Activated naive CD8-positive, alpha-beta T cell (primary cell): ENCODE data around the gene FBLN2.

Experiments
- H3K27ac Mint-ChIP-seq: one replicate; pipeline ENCODE4 v1.8.0; 2021; ENCODE audit warnings: mixed read lengths
- H3K27me3 Mint-ChIP-seq: one replicate; pipeline ENCODE4 v1.8.0; 2021; ENCODE audit warnings: mixed read lengths
- H3K36me3 Mint-ChIP-seq: one replicate; pipeline ENCODE4 v1.8.0; 2021; ENCODE audit warnings: mixed read lengths
- H3K4me1 Mint-ChIP-seq: one replicate; pipeline ENCODE4 v1.8.0; 2021; ENCODE audit warnings: low read depth, mixed read lengths
- H3K4me3 Mint-ChIP-seq: one replicate; pipeline ENCODE4 v1.8.0; 2021; ENCODE audit warnings: mild to moderate bottlenecking, mixed read lengths
- H3K9me3 Mint-ChIP-seq: one replicate; pipeline ENCODE4 v1.8.0; 2021; ENCODE audit warnings: low read depth, mixed read lengths

The FBLN2 gene

DNA sequence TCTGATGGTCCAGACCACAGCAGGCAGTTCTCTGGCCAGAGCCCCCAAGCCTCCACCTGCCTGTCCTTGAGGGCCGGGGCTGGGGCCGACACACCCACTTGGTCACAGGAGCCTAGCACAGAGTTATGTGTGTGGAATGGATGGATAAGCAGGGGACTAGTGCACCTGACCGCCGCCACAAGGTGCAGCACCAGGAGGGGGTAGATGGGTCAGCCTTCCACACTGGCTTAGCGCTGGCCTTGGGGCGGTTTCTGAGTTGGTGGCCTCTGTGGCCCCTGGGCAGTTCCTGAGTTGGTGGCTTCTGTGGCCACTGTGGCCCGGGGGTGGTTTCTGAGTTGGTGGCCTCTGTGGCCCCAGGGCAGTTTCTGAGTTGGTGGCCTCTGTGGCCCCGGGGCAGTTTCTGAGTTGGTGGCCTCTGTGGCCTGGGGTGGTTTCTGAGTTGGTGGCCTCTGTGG lies 75.8 kb downstream of the FBLN2 start:
- no peak overlapping the region for H3K27ac Mint-ChIP-seq
- no peak overlapping the region for H3K4me3 Mint-ChIP-seq
- no peaks in the 10 kb centered on the region for H3K27me3 Mint-ChIP-seq
- peaks cover 4% of the 10 kb centered on the region for H3K4me1 Mint-ChIP-seq
- no peaks in the 10 kb centered on the region for H3K36me3 Mint-ChIP-seq
- no peaks in the 10 kb centered on the region for H3K9me3 Mint-ChIP-seq

DNA sequence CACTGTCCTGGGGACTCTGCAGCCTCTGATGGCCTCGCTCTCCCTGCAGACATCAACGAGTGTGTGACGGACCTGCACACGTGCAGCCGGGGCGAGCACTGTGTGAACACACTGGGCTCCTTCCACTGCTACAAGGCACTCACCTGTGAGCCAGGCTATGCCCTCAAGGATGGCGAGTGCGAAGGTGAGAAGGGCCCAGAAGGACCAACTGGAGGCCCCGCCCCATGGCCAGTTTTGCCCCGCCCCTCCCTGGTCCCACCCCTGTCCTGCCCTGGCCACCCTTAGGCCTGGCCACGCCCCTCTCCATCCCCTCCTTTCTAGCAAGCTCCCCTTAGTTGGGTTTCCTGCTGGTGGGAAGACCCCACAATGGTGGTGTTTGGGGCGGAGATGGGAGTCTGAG lies 77.5 kb downstream of the FBLN2 start:
- Mint-ChIP-seq H3K27ac (no peak overlapping the region), H3K36me3 (no peaks in the 10 kb centered on the region), H3K27me3 (no peaks in the 10 kb centered on the region), H3K4me1 (peaks cover 4% of the 10 kb centered on the region), H3K9me3 (no peaks in the 10 kb centered on the region), H3K4me3 (no peak overlapping the region)

DNA sequence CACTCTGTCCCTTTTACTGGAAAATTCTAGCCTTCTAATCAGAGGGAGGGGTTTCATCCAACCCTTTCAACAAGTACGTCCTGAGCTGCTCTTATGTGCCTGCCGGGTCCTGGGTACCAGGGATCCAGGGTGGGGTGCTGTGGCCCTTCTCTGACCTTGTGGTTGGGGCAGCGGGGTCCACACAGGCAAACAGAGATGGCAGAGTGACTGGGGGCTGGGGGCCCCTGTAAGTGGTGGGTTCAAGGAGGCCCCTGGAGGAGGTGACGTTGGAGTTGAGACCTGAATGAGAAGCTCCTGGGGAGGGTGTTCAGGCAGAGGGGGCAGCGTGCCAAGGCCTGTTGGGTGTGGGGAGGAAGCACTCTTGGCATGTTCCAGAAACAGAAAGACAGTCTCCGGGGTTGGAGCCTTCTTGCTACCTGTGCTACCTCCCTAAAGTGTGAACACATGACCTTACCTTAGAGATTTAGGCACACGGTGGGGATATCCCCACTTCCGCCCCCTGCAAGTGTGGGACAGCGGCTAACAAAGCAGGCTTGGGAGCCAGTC lies 78.1 kb downstream of the FBLN2 start:
- H3K27ac Mint-ChIP-seq: no peak overlapping the region
- H3K36me3 Mint-ChIP-seq: no peaks in the 10 kb centered on the region
- H3K4me3 Mint-ChIP-seq: no peak overlapping the region
- H3K9me3 Mint-ChIP-seq: no peaks in the 10 kb centered on the region
- H3K27me3 Mint-ChIP-seq: no peaks in the 10 kb centered on the region
- peaks cover under 1% of the 10 kb centered on the region for H3K4me1 Mint-ChIP-seq

DNA sequence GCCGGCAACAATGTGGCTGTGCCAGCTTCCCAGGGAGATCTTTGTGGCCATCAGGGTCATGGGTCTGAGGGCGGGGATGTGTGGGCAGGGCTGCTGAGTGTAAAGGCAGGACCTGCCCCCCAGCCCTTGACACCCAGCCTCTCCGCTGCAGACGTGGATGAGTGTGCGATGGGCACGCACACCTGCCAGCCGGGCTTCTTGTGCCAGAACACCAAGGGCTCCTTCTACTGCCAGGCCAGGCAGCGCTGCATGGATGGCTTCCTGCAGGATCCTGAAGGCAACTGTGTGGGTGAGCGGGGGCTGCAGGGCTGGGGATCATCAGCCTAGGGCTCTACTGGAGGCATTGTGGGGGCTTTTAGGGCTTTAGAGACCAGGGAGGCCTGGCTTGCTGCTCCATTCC lies 78.8 kb downstream of the FBLN2 start:
- Mint-ChIP-seq H3K36me3 (no peaks in the 10 kb centered on the region), H3K9me3 (no peaks in the 10 kb centered on the region), H3K4me1 (no peaks in the 10 kb centered on the region), H3K4me3 (no peak overlapping the region), H3K27ac (no peak overlapping the region), H3K27me3 (no peaks in the 10 kb centered on the region)

DNA sequence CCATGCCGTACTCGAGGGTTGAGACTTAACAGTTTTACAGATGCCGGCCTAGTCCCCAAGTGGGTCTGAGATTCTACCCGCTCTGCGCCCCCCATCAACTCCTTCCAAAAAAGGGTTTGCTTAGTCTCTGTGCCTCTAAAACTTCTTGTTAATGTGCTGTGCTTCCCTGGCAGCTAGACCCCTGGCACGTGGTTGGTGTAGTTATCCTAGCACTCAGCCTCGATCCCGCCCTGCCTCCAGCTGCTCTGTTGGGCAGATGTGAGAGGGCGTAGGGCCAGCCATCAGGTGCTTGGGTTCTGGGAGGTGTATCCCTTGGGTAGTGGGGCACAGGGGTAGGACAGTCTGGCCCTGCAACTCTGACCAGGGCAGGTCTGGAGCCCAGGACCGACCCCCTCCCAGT lies 79.5 kb downstream of the FBLN2 start:
- Mint-ChIP-seq H3K27me3 (no peaks in the 10 kb centered on the region), H3K9me3 (no peaks in the 10 kb centered on the region), H3K27ac (no peak overlapping the region), H3K4me1 (no peaks in the 10 kb centered on the region), H3K4me3 (no peak overlapping the region), H3K36me3 (no peaks in the 10 kb centered on the region)

DNA sequence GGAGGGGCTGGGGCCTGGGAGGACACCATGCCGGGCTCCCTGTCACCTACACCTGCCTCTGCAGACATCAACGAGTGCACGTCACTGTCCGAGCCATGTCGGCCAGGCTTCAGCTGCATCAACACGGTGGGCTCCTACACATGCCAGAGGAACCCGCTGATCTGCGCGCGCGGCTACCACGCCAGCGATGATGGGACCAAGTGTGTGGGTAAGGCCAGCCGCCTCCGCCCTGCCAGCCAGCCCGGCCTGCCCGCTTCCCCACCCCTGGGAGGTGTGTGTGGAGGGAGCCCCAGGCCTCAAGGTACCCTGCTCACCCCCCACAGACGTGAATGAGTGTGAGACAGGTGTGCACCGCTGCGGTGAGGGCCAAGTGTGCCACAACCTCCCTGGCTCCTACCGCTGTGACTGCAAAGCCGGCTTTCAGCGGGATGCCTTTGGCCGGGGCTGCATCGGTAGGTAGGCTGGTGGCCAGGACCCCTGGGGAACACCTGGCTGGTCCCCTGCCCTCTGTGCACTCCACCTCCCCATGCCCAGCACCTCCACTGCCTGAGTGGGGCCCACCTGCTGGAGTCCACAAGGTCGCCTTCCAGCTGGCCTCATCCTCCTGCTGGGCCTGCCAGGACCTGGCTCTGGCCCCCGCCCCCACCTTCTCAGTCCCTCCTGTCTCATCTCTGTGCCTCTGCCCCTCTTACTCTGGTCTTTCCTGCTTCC lies 80.1 kb downstream of the FBLN2 start:
- H3K4me1 Mint-ChIP-seq: no peaks in the 10 kb centered on the region
- H3K9me3 Mint-ChIP-seq: no peaks in the 10 kb centered on the region
- H3K27ac Mint-ChIP-seq: no peak overlapping the region
- no peaks in the 10 kb centered on the region for H3K27me3 Mint-ChIP-seq
- no peak overlapping the region for H3K4me3 Mint-ChIP-seq
- no peaks in the 10 kb centered on the region for H3K36me3 Mint-ChIP-seq

DNA sequence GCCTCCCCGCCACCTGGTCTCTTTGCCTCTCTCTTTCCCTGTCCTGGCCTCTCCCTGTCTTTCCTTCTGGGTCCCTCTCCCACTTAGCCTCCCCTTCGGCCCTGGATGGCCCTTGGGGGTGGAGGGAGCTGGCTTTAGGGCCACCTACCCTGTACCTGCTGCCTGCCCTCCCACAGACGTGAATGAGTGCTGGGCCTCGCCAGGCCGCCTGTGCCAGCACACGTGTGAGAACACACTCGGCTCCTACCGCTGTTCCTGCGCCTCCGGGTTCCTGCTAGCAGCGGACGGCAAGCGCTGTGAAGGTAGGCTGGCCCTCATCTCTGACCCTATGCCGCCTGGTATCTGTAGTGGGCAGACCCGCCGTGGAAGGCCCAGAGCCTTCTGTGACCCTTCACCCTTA lies 80.7 kb downstream of the FBLN2 start:
- Mint-ChIP-seq H3K27ac (no peak overlapping the region), H3K4me1 (no peaks in the 10 kb centered on the region), H3K27me3 (no peaks in the 10 kb centered on the region), H3K9me3 (no peaks in the 10 kb centered on the region), H3K36me3 (no peaks in the 10 kb centered on the region), H3K4me3 (no peak overlapping the region)

DNA sequence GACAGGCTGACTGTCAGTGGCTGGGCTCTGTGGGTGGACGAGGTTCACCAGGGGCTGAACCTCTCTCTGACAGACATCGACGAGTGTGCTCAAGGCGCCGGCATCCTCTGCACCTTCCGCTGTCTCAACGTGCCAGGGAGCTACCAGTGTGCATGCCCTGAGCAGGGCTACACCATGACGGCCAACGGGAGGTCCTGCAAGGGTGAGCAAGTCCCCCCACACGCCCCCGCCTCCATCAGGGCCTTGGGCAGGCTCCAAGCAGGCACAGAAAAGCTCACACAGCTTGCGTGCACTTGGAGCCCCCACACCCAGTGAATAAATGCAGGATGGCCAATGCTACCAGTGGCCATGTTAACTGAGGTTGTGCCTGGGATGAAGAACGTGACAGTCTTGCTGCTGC lies 82.3 kb downstream of the FBLN2 start:
- Mint-ChIP-seq H3K4me1 (no peaks in the 10 kb centered on the region), H3K27me3 (no peaks in the 10 kb centered on the region), H3K9me3 (no peaks in the 10 kb centered on the region), H3K4me3 (no peak overlapping the region), H3K36me3 (no peaks in the 10 kb centered on the region), H3K27ac (no peak overlapping the region)

DNA sequence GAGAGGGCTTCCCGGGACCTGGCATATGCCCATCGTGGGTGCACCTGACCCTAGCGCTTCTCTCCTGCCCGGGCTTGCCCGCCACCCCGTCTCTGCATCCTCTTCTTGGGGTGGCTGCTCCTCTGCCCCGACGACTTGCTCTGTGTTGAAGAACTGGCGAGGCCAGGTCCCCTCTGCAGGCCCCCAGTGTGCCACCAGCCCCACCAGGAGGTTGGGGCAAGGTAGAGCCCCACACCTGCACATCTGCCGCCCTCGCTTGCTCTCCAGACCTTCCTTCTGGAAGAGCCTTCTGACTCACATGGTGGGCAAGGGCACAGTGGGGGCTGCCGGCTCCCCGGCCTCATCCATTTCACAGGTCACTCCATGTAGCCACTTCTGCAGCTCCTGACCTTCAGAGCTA lies 84.3 kb downstream of the FBLN2 start:
- Mint-ChIP-seq H3K27ac (no peak overlapping the region), H3K9me3 (no peaks in the 10 kb centered on the region), H3K4me1 (no peaks in the 10 kb centered on the region), H3K36me3 (no peaks in the 10 kb centered on the region), H3K27me3 (no peaks in the 10 kb centered on the region), H3K4me3 (no peak overlapping the region)

DNA sequence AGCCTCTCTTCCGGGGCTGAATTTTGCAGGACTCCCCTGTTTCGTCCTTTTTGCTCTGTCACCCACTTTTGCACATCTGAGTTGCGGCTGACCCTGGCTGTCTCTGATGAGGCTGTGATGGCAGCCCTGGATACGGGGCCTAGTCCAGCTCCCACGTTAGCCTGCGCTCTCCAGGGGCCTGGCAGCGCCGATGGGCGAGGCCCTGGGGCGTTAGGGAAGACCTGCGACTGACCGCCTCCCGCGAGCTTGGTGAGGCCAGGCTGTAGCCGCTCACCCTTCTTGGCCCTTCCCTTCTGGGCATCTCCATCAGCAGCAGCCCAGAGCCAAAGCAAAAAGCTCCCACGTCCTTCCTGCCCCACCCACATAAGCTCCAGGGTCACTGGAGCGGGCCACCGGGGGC lies 85.2 kb downstream of the FBLN2 start:
- no peak overlapping the region for H3K27ac Mint-ChIP-seq
- no peak overlapping the region for H3K4me3 Mint-ChIP-seq
- H3K9me3 Mint-ChIP-seq: no peaks in the 10 kb centered on the region
- no peaks in the 10 kb centered on the region for H3K27me3 Mint-ChIP-seq
- H3K4me1 Mint-ChIP-seq: no peaks in the 10 kb centered on the region
- no peaks in the 10 kb centered on the region for H3K36me3 Mint-ChIP-seq

DNA sequence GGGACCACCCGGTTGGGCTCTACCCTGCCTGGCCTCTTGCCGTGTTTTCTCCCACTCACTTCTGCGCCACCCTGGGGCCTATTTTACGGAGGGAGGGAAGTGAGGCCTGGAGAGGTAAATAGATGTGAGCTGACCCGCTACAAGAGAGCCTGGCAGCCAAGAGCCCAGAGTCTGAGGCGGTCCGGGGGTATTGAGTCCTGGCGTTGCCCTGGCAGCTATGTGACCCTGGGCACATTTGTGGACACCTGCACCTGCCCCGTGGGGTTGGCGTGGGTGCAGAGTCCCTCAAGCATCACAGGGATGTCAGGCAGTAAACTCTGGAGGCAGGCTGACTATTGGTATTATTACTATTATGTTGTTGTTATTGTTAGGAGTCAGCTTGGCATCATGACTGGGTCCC lies 85.7 kb downstream of the FBLN2 start:
- H3K27ac Mint-ChIP-seq: no peak overlapping the region
- no peaks in the 10 kb centered on the region for H3K9me3 Mint-ChIP-seq
- no peak overlapping the region for H3K4me3 Mint-ChIP-seq
- H3K36me3 Mint-ChIP-seq: no peaks in the 10 kb centered on the region
- no peaks in the 10 kb centered on the region for H3K4me1 Mint-ChIP-seq
- no peaks in the 10 kb centered on the region for H3K27me3 Mint-ChIP-seq

DNA sequence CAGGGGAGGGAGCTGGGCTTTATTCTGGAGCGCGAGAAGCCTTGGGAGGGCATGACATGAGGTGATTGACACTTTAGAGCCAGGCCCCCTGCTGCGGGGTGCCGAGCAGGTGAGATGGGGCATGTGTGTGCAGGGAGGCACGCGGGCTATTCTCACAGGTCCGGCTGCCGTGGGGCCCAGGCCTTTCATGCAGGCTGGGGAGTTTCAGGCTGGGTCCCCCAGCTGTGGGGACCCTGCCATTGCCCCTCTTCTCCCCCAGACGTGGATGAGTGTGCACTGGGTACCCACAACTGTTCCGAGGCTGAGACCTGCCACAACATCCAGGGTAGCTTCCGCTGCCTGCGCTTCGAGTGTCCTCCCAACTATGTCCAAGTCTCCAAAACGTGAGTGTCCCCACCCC lies 87.3 kb downstream of the FBLN2 start:
- H3K4me3 Mint-ChIP-seq: no peak overlapping the region
- no peaks in the 10 kb centered on the region for H3K4me1 Mint-ChIP-seq
- H3K27ac Mint-ChIP-seq: no peak overlapping the region
- H3K36me3 Mint-ChIP-seq: no peaks in the 10 kb centered on the region
- H3K9me3 Mint-ChIP-seq: no peaks in the 10 kb centered on the region
- no peaks in the 10 kb centered on the region for H3K27me3 Mint-ChIP-seq

DNA sequence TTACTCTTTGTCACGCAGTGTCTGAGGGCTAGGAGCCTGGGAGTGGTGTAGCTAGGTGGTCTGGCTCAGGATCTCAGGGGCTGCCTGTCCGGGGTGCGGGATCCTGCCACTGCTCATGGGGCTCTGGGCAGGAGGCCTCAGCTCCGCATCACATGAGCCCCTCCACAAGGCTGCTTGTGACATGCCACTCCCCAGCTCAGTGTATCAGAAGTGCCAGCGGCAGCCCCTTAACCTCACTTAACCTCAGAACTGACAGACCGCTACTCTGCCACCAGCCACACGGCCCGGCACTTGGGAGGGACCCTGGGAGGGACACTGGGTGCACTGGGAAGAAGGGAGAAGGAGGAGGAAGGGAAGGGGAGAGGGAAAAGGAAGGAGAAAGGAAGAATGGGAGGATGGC lies 87.9 kb downstream of the FBLN2 start:
- no peak overlapping the region for H3K4me3 Mint-ChIP-seq

DNA sequence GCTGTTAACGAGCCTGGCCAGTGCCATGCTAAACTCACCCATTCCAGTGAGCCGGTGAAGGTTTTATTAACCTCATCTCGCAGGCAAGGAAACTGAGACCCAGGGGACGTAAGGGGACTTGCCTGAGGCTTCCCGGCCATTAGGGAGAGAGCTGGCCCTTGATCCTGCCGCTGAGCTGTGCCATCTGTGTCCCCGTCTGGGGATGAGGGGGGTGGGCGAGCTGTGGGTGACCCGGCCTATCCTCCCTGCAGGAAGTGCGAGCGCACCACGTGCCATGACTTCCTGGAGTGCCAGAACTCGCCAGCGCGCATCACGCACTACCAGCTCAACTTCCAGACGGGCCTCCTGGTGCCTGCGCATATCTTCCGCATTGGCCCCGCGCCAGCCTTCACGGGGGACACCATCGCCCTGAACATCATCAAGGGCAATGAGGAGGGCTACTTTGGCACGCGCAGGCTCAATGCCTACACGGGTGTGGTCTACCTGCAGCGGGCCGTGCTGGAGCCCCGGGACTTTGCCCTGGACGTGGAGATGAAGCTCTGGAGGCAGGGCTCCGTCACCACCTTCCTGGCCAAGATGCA lies 88.5 kb downstream of the FBLN2 start:
- Mint-ChIP-seq H3K4me3 (no peak overlapping the region), H3K36me3 (no peaks in the 10 kb centered on the region), H3K27me3 (no peaks in the 10 kb centered on the region), H3K27ac (no peak overlapping the region), H3K4me1 (no peaks in the 10 kb centered on the region), H3K9me3 (no peaks in the 10 kb centered on the region)

More for the DNA sequence above, 87.9 kb downstream of the FBLN2 start:
- Mint-ChIP-seq H3K27me3 (no peaks in the 10 kb centered on the region), H3K4me1 (no peaks in the 10 kb centered on the region), H3K9me3 (no peaks in the 10 kb centered on the region), H3K36me3 (no peaks in the 10 kb centered on the region), H3K27ac (no peak overlapping the region)

DNA sequence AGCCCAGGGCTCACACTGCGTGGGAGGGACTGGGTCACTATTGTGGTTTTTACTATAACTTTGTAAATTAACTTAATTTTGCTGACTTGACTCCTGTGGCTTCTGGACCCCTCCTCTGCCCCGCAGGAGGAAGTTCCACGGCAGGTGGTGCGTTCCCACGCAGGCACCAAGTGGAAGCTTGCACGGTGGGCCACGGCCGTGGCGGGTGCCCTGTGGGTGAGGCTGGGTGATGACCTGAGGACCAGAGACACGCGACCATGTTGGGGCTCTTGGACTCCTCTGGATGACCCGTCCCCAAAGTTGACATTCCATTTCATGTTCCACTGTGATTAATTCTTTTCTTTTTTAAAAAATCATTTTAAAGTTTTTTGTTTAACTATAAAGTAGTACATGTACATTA lies 89.0 kb downstream of the FBLN2 start:
- H3K4me1 Mint-ChIP-seq: no peaks in the 10 kb centered on the region
- H3K27me3 Mint-ChIP-seq: no peaks in the 10 kb centered on the region
- H3K27ac Mint-ChIP-seq: no peak overlapping the region
- H3K36me3 Mint-ChIP-seq: no peaks in the 10 kb centered on the region
- H3K9me3 Mint-ChIP-seq: no peaks in the 10 kb centered on the region
- H3K4me3 Mint-ChIP-seq: no peak overlapping the region

DNA sequence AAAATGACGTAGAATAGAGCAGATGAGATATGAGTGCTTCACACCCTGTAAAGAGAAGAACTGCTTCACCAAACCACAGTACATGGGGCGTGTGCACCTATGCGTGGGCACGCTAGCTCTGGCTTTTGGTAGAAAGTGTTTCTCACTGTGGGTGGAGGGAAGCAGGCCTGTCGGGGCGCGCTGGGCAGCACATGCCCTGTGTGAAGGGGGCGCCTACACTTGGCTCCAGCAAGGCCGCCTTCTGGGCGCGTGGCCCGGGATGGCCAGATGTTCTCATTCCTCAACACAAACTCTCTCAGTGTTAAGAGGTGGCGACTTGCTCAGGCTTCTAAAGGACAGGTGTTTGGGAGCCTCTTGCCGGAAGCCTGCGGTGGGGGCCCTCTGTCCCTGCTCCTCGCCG lies 90.0 kb downstream of the FBLN2 start:
- H3K27ac Mint-ChIP-seq: no peak overlapping the region
- no peak overlapping the region for H3K4me3 Mint-ChIP-seq
- no peaks in the 10 kb centered on the region for H3K9me3 Mint-ChIP-seq
- H3K27me3 Mint-ChIP-seq: no peaks in the 10 kb centered on the region
- no peaks in the 10 kb centered on the region for H3K4me1 Mint-ChIP-seq
- H3K36me3 Mint-ChIP-seq: no peaks in the 10 kb centered on the region
